Smooth muscle cell (in vitro differentiated cells): ENCODE data around the gene C10orf71. TPM values are rescaled to one million over a fixed set of nuclear protein-coding genes. Genes with fewer than 3 reads are reported as not detected.

ENCODE experiments used
- DNase-seq: peaks from one replicate; lab custom pipeline; 2025; ENCODE audit not compliant: unreplicated experiment; lab: John Stamatoyannopoulos, UW
- H2AFZ ChIP-seq: fragments of 200-600 bp; sonication (generic); 2 replicates; pipeline ENCODE4 v1.6.0; 2016; ENCODE audit warnings: antibody characterized with exemption, low read depth, mild to moderate bottlenecking
- H3F3A ChIP-seq: fragments of 200-600 bp; sonication (generic); 2 replicates; pipeline ENCODE4 v1.6.0; 2017; ENCODE audit warnings: antibody characterized with exemption, low read depth
- H3K27ac ChIP-seq: fragments of 200-600 bp; sonication (generic); 2 replicates; pipeline ENCODE4 v1.5.1; 2016; ENCODE audit warnings: low read depth, mild to moderate bottlenecking
- H3K27me3 ChIP-seq: fragments of 200-600 bp; sonication (generic); 2 replicates; pipeline ENCODE4 v1.6.1; 2016; ENCODE audit warnings: low read depth, mild to moderate bottlenecking
- H3K36me3 ChIP-seq: fragments of 200-600 bp; sonication (generic); 2 replicates; pipeline ENCODE4 v1.5.1; 2016; ENCODE audit warnings: low read depth
- H3K4me1 ChIP-seq: fragments of 200-600 bp; sonication (generic); 2 replicates; pipeline ENCODE4 v1.5.1; 2016; ENCODE audit warnings: low read depth
- H3K4me2 ChIP-seq: fragments of 200-600 bp; sonication (generic); 2 replicates; pipeline ENCODE4 v1.6.0; 2016; ENCODE audit warnings: mild to moderate bottlenecking
- H3K4me3 ChIP-seq: fragments of 200-600 bp; sonication (generic); 2 replicates; pipeline ENCODE4 v1.5.1; 2016; ENCODE audit warnings: mild to moderate bottlenecking
- H3K79me2 ChIP-seq: fragments of 200-600 bp; sonication (generic); 2 replicates; pipeline ENCODE4 v1.6.0; 2016; ENCODE audit warnings: low read depth, mild to moderate bottlenecking
- H3K9ac ChIP-seq: fragments of 200-600 bp; sonication (generic); 2 replicates; pipeline ENCODE4 v1.6.0; 2016; ENCODE audit warnings: low read depth
- H3K9me3 ChIP-seq: fragments of 200-600 bp; sonication (generic); replicated peaks from 2 replicates; pipeline ENCODE4 v1.5.1; 2016; ENCODE audit warnings: low read depth
- H4K20me1 ChIP-seq: fragments of 200-600 bp; sonication (generic); 2 replicates; pipeline ENCODE4 v1.6.0; 2016; ENCODE audit warnings: low read depth
- CTCF ChIP-seq: fragments of 200-600 bp; sonication (generic); IDR thresholded peaks from 2 replicates; pipeline ENCODE4 v1.5.1; 2017; ENCODE audit warnings: borderline replicate concordance, mild to moderate bottlenecking, antibody characterized with exemption; ENCODE audit not compliant: insufficient read depth, poor library complexity, severe bottlenecking
- WGBS: methylation state at CpG from one replicate; pipeline ENCODE4 v1.1.7; 2016; ENCODE audit warnings: low lambda C conversion rate; 5-methylcytosine and 5-hydroxymethylcytosine counted together
- polyA plus RNA-seq: library from polyadenylated mRNA; unstranded; fragments of >200 nt; fragmentation: Nextera tagmentation; extraction: Ambion mirVana; gene quantifications from 2 replicates; pipeline ENCODE4 v1.2.1, GENCODE V29; 2016
- total RNA-seq: library from RNA; depleted of rRNA; stranded (reverse); fragments of >200 nt; gene quantifications from 2 replicates; pipeline ENCODE4 v1.2.3, GENCODE V29; 2014

The C10orf71 gene
- total and polyA plus RNA-seq, 2 experiments from 2014 or later = not detected

DNA sequence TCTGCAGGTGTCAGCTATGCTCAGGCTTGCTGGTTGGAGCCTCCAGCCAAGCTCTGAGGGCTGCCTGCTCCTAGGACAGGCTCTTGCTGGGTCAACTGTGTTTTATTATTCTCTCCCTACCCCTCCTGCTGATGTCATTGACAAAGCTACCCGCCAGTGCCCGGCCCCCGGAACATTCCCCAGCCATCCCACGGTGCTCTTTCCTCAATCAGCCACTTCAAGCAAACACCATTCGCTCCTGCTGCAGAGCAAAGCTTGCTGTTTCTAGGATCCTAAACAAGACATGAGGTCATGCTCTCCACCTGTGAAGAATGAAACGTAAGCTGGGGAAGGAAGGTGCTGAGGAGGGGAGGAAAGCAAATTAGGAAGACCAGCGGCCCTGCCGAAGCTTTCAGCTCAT lies 2.1 kb upstream of the C10orf71 start:
- no peaks in the 10 kb centered on the region for H4K20me1 ChIP-seq
- no peak overlapping the region for H3K4me3 ChIP-seq
- no peak overlapping the region for H2AFZ ChIP-seq
- DNase-seq = no peak
- H3F3A ChIP-seq = no peaks in the 10 kb centered on the region
- H3K9me3 ChIP-seq = no peaks in the 10 kb centered on the region
- no peak overlapping the region for H3K4me2 ChIP-seq
- H3K36me3 ChIP-seq = no peaks in the 10 kb centered on the region
- no peak for TF ChIP-seq CTCF
- H3K9ac ChIP-seq = no peak overlapping the region
- H3K79me2 ChIP-seq = no peaks in the 10 kb centered on the region
- peaks cover 8% of the 10 kb centered on the region for H3K4me1 ChIP-seq
- no peak overlapping the region for H3K27ac ChIP-seq
- WGBS = 74% methylated on average over 8 of the region's 8 CpGs
- H3K27me3 ChIP-seq = no peaks in the 10 kb centered on the region

GRCh38 chr10:49297818-49298670 lies 926 bp upstream of the C10orf71 start:
- Histone ChIP-seq H3F3A (no peaks in the 10 kb centered on the region), H3K27ac (no peak overlapping the region), H3K9me3 (no peaks in the 10 kb centered on the region), H3K79me2 (no peaks in the 10 kb centered on the region), H3K4me3 (no peak overlapping the region), H4K20me1 (no peaks in the 10 kb centered on the region), H2AFZ (no peak overlapping the region), H3K4me2 (peak overlapping the region; percentile 24), H3K36me3 (no peaks in the 10 kb centered on the region), H3K9ac (no peak overlapping the region), H3K27me3 (no peaks in the 10 kb centered on the region), H3K4me1 (peaks cover 8% of the 10 kb centered on the region)
- 77% methylated on average over 9 of the region's 9 CpGs for WGBS
- no peak for TF ChIP-seq CTCF
- no peak for DNase-seq

DNA sequence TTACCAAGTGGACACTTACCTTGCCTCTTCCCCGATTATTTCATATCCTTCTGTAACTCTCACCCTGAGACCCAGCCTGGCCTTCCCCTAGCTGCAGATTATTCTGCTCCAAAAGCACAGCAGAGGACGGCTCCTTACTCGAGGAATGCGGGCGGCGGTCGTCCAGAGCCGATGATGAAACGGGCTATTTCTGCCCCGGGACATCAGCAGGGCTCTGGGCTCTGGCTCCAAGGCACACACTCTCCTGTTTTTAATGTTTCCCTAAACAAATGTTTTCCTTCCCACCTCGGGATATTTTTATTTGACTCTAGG lies 343 bp upstream of the C10orf71 start:
- Histone ChIP-seq H3K9ac (no peak overlapping the region), H3K4me2 (peak overlapping the region; percentile 24), H2AFZ (no peak overlapping the region), H3K9me3 (no peaks in the 10 kb centered on the region), H3K4me3 (no peak overlapping the region), H4K20me1 (no peaks in the 10 kb centered on the region), H3K27me3 (no peaks in the 10 kb centered on the region), H3F3A (no peaks in the 10 kb centered on the region), H3K36me3 (no peaks in the 10 kb centered on the region), H3K79me2 (no peaks in the 10 kb centered on the region), H3K27ac (no peak overlapping the region), H3K4me1 (peaks cover 8% of the 10 kb centered on the region)
- 43% methylated on average over 11 of the region's 11 CpGs for WGBS
- DNase-seq = no peak
- TF ChIP-seq CTCF = no peak

- Histone ChIP-seq H2AFZ (no peak overlapping the region), H3K4me2 (no peak overlapping the region), H3K9ac (no peak overlapping the region), H3K4me1 (peaks cover 8% of the 10 kb centered on the region), H3K36me3 (no peaks in the 10 kb centered on the region), H3K27me3 (peaks cover 7% of the 10 kb centered on the region), H3K79me2 (no peaks in the 10 kb centered on the region), H3K4me3 (no peak overlapping the region), H4K20me1 (no peaks in the 10 kb centered on the region), H3K27ac (no peak overlapping the region), H3K9me3 (no peaks in the 10 kb centered on the region), H3F3A (no peaks in the 10 kb centered on the region)
- WGBS = 79% methylated on average over 5 of the region's 5 CpGs
- TF ChIP-seq CTCF = no peak
- DNase-seq = no peak
Measured at GRCh38 chr10:49299816-49300139, 808 bp downstream of the C10orf71 start.
